Measurements from ENCODE around the gene TNFRSF19. TPM values are rescaled to one million over a fixed set of nuclear protein-coding genes. Genes with fewer than 3 reads are reported as not detected.
A peak's percentile ranks its signal among the peaks of the same experiment; 100 is the strongest.

The TNFRSF19 gene
- total RNA-seq, 1 donor from 2014 or later, result 19.0 TPM

DNA sequence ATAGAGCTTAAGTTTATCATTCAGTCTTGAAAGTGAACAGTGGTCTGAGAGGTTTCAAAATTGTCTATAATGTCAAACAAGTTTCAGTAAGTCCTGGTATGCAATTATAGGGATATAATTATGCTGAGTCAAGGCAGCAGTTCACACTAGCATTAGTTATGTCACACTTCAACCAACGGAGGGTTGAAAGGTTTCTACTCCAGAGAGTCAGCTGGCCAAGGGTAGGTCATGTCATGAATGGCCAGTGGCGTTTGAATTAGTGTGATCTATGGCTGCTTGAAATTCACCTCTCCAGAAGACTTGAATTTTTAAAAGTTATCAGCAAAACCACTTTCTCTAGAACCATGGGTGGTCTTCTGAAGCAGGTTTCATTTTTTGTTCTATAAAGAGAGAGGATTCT lies 108.6 kb downstream of the TNFRSF19 start:
- H3K9me3 Mint-ChIP-seq (ENCODE audit: low read depth), result peaks cover 9% of the 10 kb centered on the region
- peaks cover 2% of the 10 kb centered on the region for H3K4me1 Mint-ChIP-seq (ENCODE audit: low read depth)
- TF ChIP-seq, protein P1, sequence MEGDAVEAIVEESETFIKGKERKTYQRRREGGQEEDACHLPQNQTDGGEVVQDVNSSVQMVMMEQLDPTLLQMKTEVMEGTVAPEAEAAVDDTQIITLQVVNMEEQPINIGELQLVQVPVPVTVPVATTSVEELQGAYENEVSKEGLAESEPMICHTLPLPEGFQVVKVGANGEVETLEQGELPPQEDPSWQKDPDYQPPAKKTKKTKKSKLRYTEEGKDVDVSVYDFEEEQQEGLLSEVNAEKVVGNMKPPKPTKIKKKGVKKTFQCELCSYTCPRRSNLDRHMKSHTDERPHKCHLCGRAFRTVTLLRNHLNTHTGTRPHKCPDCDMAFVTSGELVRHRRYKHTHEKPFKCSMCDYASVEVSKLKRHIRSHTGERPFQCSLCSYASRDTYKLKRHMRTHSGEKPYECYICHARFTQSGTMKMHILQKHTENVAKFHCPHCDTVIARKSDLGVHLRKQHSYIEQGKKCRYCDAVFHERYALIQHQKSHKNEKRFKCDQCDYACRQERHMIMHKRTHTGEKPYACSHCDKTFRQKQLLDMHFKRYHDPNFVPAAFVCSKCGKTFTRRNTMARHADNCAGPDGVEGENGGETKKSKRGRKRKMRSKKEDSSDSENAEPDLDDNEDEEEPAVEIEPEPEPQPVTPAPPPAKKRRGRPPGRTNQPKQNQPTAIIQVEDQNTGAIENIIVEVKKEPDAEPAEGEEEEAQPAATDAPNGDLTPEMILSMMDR (IDR thresholded peaks at IDR 0.05; ENCODE audit: unreplicated experiment), result no peak
- H3K27me3 Mint-ChIP-seq, result no peaks in the 10 kb centered on the region
- peak overlapping the region; percentile 19 for H3K27ac Mint-ChIP-seq
- no peak overlapping the region for H3K4me3 Mint-ChIP-seq (ENCODE audit: low read depth)
- no peak for DNase-seq (ENCODE audit: low spot score, unreplicated experiment)
- H3K36me3 Mint-ChIP-seq (ENCODE audit: insufficient read depth), result peaks cover 11% of the 10 kb centered on the region

DNA sequence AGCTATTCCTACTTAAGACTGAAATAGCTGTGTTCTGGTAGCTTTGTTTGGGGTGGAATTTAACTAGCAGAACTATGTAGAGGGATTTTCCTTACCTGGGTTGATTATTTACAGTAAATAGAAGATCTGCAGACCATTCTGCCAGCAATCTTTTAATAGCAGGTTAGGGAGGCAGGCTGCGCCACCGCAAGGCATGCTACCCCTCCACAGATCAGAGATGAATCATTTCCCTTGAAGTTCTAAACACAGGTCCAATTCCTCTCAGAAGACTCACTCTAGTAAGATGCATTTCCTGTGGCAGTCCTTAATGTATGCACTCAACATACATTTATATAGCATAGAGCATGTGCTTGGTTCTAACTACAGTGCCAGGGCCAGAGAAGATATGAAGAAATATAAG lies 109.0 kb downstream of the TNFRSF19 start:
- DNase-seq (ENCODE audit: low spot score, unreplicated experiment), result no peak
- Mint-ChIP-seq H3K4me3 (ENCODE audit: low read depth) (no peak overlapping the region), H3K4me1 (ENCODE audit: low read depth) (peaks cover 2% of the 10 kb centered on the region), H3K27ac (peak overlapping the region; percentile 19), H3K9me3 (ENCODE audit: low read depth) (peaks cover 10% of the 10 kb centered on the region), H3K36me3 (ENCODE audit: insufficient read depth) (peaks cover 9% of the 10 kb centered on the region), H3K27me3 (no peaks in the 10 kb centered on the region)
- TF ChIP-seq, protein P1 (IDR thresholded peaks at IDR 0.05; ENCODE audit: unreplicated experiment), result no peak

DNA sequence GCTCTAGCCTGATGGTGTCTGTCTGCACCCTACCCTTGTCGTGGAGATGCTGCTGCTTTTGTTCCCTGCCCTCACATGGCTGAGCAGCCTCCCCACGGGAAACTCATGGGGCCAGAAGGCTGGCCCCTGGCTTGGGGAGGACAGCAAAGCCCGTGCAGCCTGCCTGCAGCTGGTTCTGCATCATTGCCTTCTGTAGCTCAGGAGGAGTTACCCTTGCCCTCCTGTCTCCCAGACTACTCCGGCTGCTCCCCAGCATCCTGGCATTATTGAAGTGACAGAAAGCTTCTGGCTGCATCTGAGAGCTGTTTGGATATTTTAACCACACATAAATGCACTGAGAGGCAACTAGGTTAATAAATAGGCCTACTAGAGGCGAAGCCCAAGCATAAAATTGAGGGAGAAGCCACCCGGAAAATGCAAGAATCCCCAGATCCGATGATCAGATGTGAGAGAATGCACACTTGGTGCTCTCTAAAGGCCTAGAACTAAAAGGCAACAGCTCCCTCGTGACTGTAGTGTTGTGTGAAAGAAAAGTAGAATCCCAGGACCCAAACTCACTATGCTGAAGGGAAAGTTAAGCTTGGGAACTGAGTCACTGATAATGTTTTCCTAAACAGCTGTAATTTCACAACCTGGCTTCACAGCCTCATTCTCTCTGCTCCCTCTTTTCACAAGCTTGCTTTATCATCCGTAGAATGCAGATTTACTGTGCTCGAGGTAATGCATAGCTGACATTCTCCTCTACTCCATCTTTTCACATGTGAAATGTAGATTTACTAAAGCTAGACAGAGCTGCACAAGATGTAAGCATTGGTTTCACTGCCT lies 110.8 kb downstream of the TNFRSF19 start:
- Mint-ChIP-seq H3K9me3 (ENCODE audit: low read depth) (peaks cover 15% of the 10 kb centered on the region), H3K27ac (no peak overlapping the region), H3K4me1 (ENCODE audit: low read depth) (peaks cover 2% of the 10 kb centered on the region), H3K36me3 (ENCODE audit: insufficient read depth) (peaks cover 5% of the 10 kb centered on the region), H3K4me3 (ENCODE audit: low read depth) (no peak overlapping the region), H3K27me3 (no peaks in the 10 kb centered on the region)
- no peak for DNase-seq (ENCODE audit: low spot score, unreplicated experiment)
- TF ChIP-seq, protein P1 (IDR thresholded peaks at IDR 0.05; ENCODE audit: unreplicated experiment), result no peak

DNA sequence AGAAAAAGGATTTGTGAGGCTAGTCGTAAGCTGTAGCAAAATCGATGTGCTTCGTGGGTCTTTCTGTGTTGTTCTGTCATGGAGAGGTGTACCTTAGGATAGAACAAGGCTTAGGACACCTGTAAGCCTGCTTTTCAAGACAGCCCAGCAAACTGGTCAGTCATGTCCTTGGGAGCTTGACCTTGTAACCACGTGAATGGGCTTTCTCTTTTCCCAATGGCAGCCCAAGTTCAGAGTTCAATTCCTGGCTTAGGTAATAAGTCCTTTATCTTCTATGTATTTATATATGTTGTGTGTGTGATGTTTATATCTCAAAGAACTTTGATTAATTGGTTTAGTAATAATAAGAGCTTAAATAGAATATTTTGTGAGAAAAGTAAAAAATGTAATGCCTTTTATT lies 112.9 kb downstream of the TNFRSF19 start:
- H3K27me3 Mint-ChIP-seq, result no peaks in the 10 kb centered on the region
- TF ChIP-seq, protein P1 (IDR thresholded peaks at IDR 0.05; ENCODE audit: unreplicated experiment), result no peak
- no peak overlapping the region for H3K4me3 Mint-ChIP-seq (ENCODE audit: low read depth)
- no peak overlapping the region for H3K27ac Mint-ChIP-seq
- no peak for DNase-seq (ENCODE audit: low spot score, unreplicated experiment)
- peaks cover 2% of the 10 kb centered on the region for H3K36me3 Mint-ChIP-seq (ENCODE audit: insufficient read depth)
- peaks cover 13% of the 10 kb centered on the region for H3K9me3 Mint-ChIP-seq (ENCODE audit: low read depth)
- H3K4me1 Mint-ChIP-seq (ENCODE audit: low read depth), result no peaks in the 10 kb centered on the region

DNA sequence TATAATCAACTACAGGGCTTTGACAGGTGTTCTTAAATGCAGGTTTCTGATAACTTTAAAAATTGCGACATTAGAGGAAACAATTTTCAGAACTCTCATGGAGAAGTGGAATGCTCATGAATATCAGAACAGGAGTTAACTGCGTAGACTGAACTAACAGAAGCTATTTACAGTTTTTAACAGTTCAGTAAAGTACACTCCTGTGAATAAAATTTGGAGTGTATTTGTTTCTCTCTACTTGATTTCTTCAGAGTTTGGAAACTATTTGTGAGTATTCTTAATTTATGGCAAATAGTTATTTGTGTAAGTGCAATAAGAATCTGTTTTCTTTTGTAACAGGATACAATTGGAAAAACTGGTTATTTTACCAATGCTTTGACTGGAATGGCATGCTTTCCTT lies 114.4 kb downstream of the TNFRSF19 start:
- Mint-ChIP-seq H3K36me3 (ENCODE audit: insufficient read depth) (peaks cover 2% of the 10 kb centered on the region), H3K4me1 (ENCODE audit: low read depth) (no peaks in the 10 kb centered on the region), H3K4me3 (ENCODE audit: low read depth) (no peak overlapping the region), H3K9me3 (ENCODE audit: low read depth) (peaks cover 13% of the 10 kb centered on the region), H3K27me3 (peaks cover 7% of the 10 kb centered on the region), H3K27ac (no peak overlapping the region)
- DNase-seq (ENCODE audit: low spot score, unreplicated experiment), result no peak
- TF ChIP-seq, protein P1 (IDR thresholded peaks at IDR 0.05; ENCODE audit: unreplicated experiment), result no peak

Measured in progenitor cell of endocrine pancreas (in vitro differentiated cells).